GM12891 (cell line): Measurements from ENCODE around the gene LYZL6.

ENCODE experiments used
- DNase-seq: peaks from one replicate; pipeline ENCODE4 v3.0.0; 2011; ENCODE audit warnings: low spot score; ENCODE audit not compliant: insufficient read length
- FAIRE-seq: peaks from 2 replicates; lab custom pipeline; 2011; peaks lifted over from hg19 to GRCh38; lab: Jason Lieb, UNC
- PAX5 ChIP-seq: IDR thresholded peaks from 2 replicates; pipeline ENCODE4 v1.6.1; 2011; ENCODE audit warnings: low read length, moderate library complexity, mild to moderate bottlenecking; ENCODE audit not compliant: insufficient read depth, severe bottlenecking
- POLR2A ChIP-seq: IDR thresholded peaks from 2 replicates; pipeline ENCODE4 v1.6.1; 2011; ENCODE audit warnings: low read depth, low read length, control low read depth
- POLR2AphosphoS5 ChIP-seq: IDR thresholded peaks from 2 replicates; pipeline ENCODE4 v1.6.1; 2011; ENCODE audit warnings: low read depth, low read length, control low read depth
- POU2F2 ChIP-seq: IDR thresholded peaks from 2 replicates; pipeline ENCODE4 v1.6.1; 2011; ENCODE audit warnings: low read depth, mild to moderate bottlenecking, control low read depth, low read length, moderate library complexity
- SPI1 ChIP-seq: IDR thresholded peaks from 2 replicates; pipeline ENCODE4 v1.6.1; 2011; ENCODE audit warnings: low read depth, low read length, control low read depth
- TAF1 ChIP-seq: IDR thresholded peaks from 2 replicates; pipeline ENCODE4 v1.6.1; 2011; ENCODE audit warnings: low read depth, low read length, control low read depth

LYZL6 gene

GRCh38 chr17:35895636-35896587 is 47.6 kb downstream of the LYZL6 start:
- peak; percentile 71 for TF ChIP-seq SPI1
- TF ChIP-seq PAX5: no peak
- no peak for TF ChIP-seq POU2F2
- TF ChIP-seq POLR2A: no peak
- TF ChIP-seq TAF1: no peak
- no peak for FAIRE-seq
- no peak for DNase-seq

DNA sequence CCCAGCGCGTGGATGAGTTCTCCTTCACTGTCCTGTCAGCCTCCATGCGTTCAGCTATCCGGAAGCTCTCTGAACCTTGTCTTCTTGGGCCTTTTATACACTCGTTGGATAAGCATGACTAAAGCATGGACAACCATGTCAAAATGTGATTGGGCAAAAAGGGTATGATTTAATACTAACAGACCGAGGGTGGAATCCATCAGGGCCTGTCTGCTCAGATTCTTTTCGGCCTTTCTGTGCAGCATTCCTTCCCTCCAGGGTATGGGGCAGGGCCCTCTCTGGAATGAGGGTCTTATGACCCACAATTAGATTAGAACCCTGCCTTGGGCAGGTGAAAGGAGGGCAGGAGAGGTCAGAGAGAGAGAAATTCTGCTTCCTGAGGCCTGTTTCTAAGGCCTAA is 49.3 kb downstream of the LYZL6 start:
- TF ChIP-seq POU2F2 (no peak), POLR2AphosphoS5 (no peak), PAX5 (no peak), SPI1 (no peak), TAF1 (no peak), POLR2A (no peak)
- FAIRE-seq (no peak), DNase-seq (no peak)

DNA sequence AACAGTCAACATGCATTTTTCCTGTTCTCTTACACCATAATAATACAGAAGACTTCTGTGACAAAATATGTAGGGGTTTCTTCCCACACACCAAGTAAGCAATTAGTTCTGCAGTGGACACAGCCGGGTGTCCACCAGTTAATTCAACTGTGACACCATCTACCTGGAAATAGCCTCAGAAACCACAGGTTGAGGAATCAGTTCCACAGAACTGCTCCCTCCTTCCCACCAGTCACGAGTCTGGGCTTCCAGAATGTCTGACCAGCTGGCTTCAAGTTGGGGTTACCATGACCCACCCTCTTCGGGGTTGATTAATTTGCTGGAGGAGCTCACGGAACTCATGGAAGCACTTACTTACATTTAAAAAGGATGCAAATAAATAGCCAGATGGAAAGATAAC is 49.8 kb downstream of the LYZL6 start:
- TF ChIP-seq POU2F2 (no peak), SPI1 (no peak), TAF1 (no peak), PAX5 (no peak)
- DNase-seq (no peak), FAIRE-seq (no peak)

GRCh38 chr17:35892091-35893035 is 51.1 kb downstream of the LYZL6 start:
- no peak for TF ChIP-seq PAX5
- 0 out of 2 replicates have a peak, but pooled peaks have one; percentile 23 for TF ChIP-seq TAF1
- TF ChIP-seq POLR2A: no peak
- no peak for TF ChIP-seq POU2F2
- no peak for TF ChIP-seq POLR2AphosphoS5
- peak; percentile 51 for TF ChIP-seq SPI1
- DNase-seq: no peak
- no peak for FAIRE-seq

GRCh38 chr17:35891269-35891668 is 52.2 kb downstream of the LYZL6 start:
- FAIRE-seq (no peak), DNase-seq (no peak)
- TF ChIP-seq POU2F2 (no peak), POLR2AphosphoS5 (no peak), TAF1 (no peak), SPI1 (no peak), PAX5 (no peak), POLR2A (no peak)

- TF ChIP-seq PAX5 (no peak), SPI1 (no peak), TAF1 (no peak), POLR2A (no peak), POLR2AphosphoS5 (no peak), POU2F2 (no peak)
- no peak for FAIRE-seq
- DNase-seq: no peak
Measured at GRCh38 chr17:35890774-35891155, 52.7 kb downstream of the LYZL6 start.

DNA sequence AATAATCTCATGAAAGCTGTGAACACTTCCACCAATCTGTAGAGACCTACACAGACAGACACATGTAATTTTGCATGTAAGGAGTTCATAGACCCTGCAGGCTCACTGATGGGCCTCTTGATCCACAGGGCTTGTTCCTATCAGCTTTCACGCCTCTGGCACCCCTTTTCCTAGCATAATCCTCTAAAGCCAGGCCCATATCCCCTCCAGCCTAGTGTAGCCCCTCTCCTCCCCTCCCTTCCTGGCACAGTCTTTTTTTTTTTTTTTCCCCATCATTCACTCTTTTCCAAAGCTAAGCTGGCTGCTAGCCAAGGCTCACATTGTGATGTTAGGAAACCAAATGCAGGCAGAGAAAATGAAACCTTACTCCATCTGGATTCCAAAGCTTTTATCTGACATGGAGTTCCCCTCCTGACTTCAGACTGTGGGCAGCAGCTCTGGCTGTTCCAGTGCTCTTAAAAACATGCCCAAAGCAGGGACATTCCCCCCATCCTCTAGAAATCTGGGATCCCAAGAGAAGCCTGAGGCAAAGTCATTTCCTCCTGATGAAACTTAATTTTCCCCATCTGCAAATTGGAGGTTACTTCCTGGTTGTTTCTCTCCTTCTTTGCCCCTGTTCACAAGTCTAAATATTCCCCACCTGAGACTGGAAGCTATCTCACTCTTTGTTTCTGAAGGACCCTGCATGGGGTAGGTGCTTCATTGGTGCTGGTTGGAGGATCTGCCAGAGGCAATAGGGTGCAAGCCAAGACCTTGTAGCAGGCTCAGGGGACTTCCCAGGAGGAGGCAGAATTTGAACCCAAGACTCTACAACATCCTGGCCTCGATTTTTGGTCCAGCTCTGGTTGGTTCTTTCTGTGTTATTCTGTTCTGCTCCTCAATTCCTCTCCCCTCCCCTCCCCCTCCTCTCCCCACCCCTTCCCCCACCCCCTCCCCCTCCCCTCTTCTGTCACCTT is 53.4 kb downstream of the LYZL6 start:
- DNase-seq (no peak), FAIRE-seq (no peak)
- no peak for TF ChIP-seq POLR2A
- no peak for TF ChIP-seq TAF1
- no peak for TF ChIP-seq POU2F2
- TF ChIP-seq SPI1: no peak
- TF ChIP-seq PAX5: no peak
- TF ChIP-seq POLR2AphosphoS5: no peak

- TF ChIP-seq POLR2A: no peak
- TF ChIP-seq PAX5: no peak
- no peak for TF ChIP-seq POLR2AphosphoS5
- no peak for TF ChIP-seq POU2F2
- no peak for TF ChIP-seq TAF1
- TF ChIP-seq SPI1: no peak
- no peak for DNase-seq
- FAIRE-seq: no peak
Measured at GRCh38 chr17:35889241-35889640, 54.3 kb downstream of the LYZL6 start.
